ENCODE measurements around the gene SLF1. TPM values are rescaled to one million over a fixed set of nuclear protein-coding genes. Genes with fewer than 3 reads are reported as not detected.
"Not testable (repeated sequence)": the region's sequence is repeated elsewhere in the genome, so short reads cannot be mapped to it uniquely, and the experiment has no call there.

Gene SLF1
- total RNA-seq, result 10 to 100 TPM in 1 of 2 donors, 1 to 10 TPM in 1; 8.1 to 10.7 TPM

- peaks cover 0 to 3% of the 10 kb centered on the region in 2 donors for H3K36me3 Mint-ChIP-seq (ENCODE audit: insufficient read depth in 2 of 2)
- DNase-seq (peak; percentile 88 to 89), ATAC-seq (replicated peaks in 1 of 2) (peak; percentile 93 to 95)
- H3K9me3 Mint-ChIP-seq, result no peaks in the 10 kb centered on the region
- H3K27me3 Mint-ChIP-seq (ENCODE audit: low read depth), result no peaks in the 10 kb centered on the region
- H3K27ac Mint-ChIP-seq, result peak within 1 kb of the TSS; percentile 67
- H3K4me3 Mint-ChIP-seq, result peak within 1 kb of the TSS; percentile 92
- peaks cover 36% of the 10 kb centered on the region for H3K4me1 Mint-ChIP-seq (ENCODE audit: low read depth)
Observed at GRCh38 chr5:94618493-94619328, at the start of gene SLF1, which contains the start of gene KIAA0825. Gene SLF1, plus strand, starts transcription at chr5:94618669. Its CDS starts 10,142 bp downstream, at chr5:94628811. Gene KIAA0825, minus strand, starts transcription at chr5:94618604. Its CDS starts 81,478 bp downstream, at chr5:94537126.

GRCh38 chr5:94571415-94571814 lies 47.1 kb upstream of the SLF1 start:
- Mint-ChIP-seq H3K27me3 (ENCODE audit: low read depth) (no peaks in the 10 kb centered on the region), H3K9me3 (no peaks in the 10 kb centered on the region), H3K36me3 (ENCODE audit: insufficient read depth in 2 of 2) (no peaks in the 10 kb centered on the region), H3K27ac (no peak overlapping the region), H3K4me3 (no peak overlapping the region), H3K4me1 (ENCODE audit: low read depth) (peaks cover 8% of the 10 kb centered on the region)
- ATAC-seq (replicated peaks in 1 of 2) (no peak), DNase-seq (no peak)

DNA sequence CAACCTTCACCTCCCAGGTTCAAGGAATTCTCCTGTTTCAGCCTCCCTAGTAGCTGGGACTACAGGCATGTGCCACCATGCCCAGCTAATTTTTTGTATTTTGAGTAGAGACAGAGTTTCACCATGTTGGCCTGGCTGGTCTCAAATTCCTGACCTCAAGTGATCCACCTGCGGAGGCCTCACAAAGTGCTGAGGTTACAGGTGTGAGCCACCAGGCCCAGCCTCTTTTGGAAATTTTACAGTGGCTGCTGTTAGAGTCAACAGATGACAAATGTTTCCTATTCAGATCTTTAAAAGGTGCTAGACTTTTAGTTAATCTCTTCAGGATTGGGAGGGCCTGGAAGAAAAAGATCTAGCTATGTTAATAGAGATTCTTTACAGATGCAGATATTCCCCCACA lies 45.1 kb upstream of the SLF1 start:
- H3K27me3 Mint-ChIP-seq (ENCODE audit: low read depth); H3K36me3 Mint-ChIP-seq (ENCODE audit: insufficient read depth in 2 of 2); ATAC-seq (replicated peaks in 1 of 2); DNase-seq; H3K9me3 Mint-ChIP-seq; H3K4me3 Mint-ChIP-seq: not testable (repeated sequence)
- Mint-ChIP-seq H3K27ac (peak overlapping the region; percentile 47), H3K4me1 (ENCODE audit: low read depth) (peaks cover 23% of the 10 kb centered on the region)

GRCh38 chr5:94575196-94575595 lies 43.3 kb upstream of the SLF1 start:
- peak in 1 of 2 donors; percentile 80 for ATAC-seq (replicated peaks in 1 of 2)
- Mint-ChIP-seq H3K9me3 (no peaks in the 10 kb centered on the region), H3K36me3 (ENCODE audit: insufficient read depth in 2 of 2) (no peaks in the 10 kb centered on the region), H3K27me3 (ENCODE audit: low read depth) (no peaks in the 10 kb centered on the region), H3K4me3 (peak overlapping the region in 1 of 2 donors; percentile 83), H3K27ac (peak overlapping the region; percentile 92), H3K4me1 (ENCODE audit: low read depth) (peaks cover 24% of the 10 kb centered on the region)
- no peak for DNase-seq

DNA sequence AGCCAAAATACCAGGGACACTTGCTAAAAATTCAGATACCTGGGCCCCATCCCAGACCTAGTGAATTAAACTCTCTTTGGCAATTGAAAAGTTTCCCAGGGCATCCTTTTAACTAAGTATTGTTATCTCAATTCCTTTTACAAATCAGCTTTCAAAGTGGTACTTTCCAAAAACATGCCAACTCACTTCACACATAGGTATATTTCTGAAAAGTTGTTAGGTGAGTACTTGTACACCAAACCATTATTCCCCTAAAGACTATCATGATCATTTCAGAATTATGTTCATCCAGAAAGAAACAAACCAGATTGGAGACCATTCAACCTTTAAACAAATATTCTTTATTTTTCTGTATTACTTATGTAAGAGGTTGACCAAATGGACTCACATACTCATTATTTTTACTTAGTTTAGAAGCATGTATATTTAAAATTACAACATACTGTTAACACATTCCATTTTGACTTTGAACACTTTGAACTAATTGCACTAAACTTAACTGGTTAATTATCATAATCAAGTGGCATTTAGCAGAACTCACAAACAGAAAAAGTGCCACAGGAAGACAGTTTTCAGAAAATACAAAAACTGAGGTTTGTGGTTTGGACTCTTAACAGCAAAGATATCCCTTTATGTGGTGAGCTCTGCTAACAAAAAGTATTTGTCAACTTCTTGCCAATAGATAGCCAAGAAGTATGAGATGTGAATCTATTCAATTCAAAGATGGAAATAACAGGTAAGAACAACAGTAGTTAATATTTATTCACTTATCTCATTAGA lies 40.8 kb upstream of the SLF1 start:
- ATAC-seq (replicated peaks in 1 of 2), result peak; percentile 43 to 59
- no peak for DNase-seq
- H3K9me3 Mint-ChIP-seq, result no peaks in the 10 kb centered on the region
- H3K4me3 Mint-ChIP-seq, result peak overlapping the region in 1 of 2 donors; percentile 39
- H3K4me1 Mint-ChIP-seq (ENCODE audit: low read depth), result peaks cover 24% of the 10 kb centered on the region
- no peaks in the 10 kb centered on the region for H3K36me3 Mint-ChIP-seq (ENCODE audit: insufficient read depth in 2 of 2)
- H3K27ac Mint-ChIP-seq, result peak overlapping the region; percentile 59
- H3K27me3 Mint-ChIP-seq (ENCODE audit: low read depth), result no peaks in the 10 kb centered on the region

GRCh38 chr5:94595281-94595840 lies 23.1 kb upstream of the SLF1 start:
- H3K27me3 Mint-ChIP-seq (ENCODE audit: low read depth), result no peaks in the 10 kb centered on the region
- H3K36me3 Mint-ChIP-seq (ENCODE audit: insufficient read depth in 2 of 2), result peaks cover 2% of the 10 kb centered on the region in 2 donors
- ATAC-seq (replicated peaks in 1 of 2), result no peak
- H3K4me1 Mint-ChIP-seq (ENCODE audit: low read depth), result no peaks in the 10 kb centered on the region
- DNase-seq, result no peak
- no peak overlapping the region for H3K27ac Mint-ChIP-seq
- no peak overlapping the region for H3K4me3 Mint-ChIP-seq
- H3K9me3 Mint-ChIP-seq, result peaks cover 2% of the 10 kb centered on the region in 2 donors

DNA sequence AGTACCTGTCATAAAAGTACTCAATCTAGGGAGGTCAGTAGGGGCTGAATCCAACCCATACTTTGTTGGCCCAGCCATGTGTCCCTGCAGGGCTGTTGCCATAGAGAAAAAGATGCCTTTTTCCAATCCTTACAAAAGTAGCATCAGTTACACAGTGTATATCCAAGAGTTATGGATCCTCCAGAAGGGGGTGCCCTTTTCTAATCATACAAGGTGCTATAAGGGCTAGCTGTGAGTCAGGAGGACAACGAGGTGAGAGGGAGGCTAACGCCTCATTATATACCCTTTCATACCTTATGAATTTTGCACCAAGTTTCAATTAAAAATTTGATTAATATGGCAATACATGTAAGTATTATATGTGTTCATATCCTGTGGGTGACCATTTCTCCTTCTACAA lies 4.9 kb upstream of the SLF1 start:
- H3K9me3 Mint-ChIP-seq, result no peaks in the 10 kb centered on the region
- H3K4me1 Mint-ChIP-seq (ENCODE audit: low read depth), result peaks cover 5% of the 10 kb centered on the region
- H3K4me3 Mint-ChIP-seq, result no peak overlapping the region
- peaks cover 0 to 1% of the 10 kb centered on the region in 2 donors for H3K36me3 Mint-ChIP-seq (ENCODE audit: insufficient read depth in 2 of 2)
- ATAC-seq (replicated peaks in 1 of 2), result no peak
- no peaks in the 10 kb centered on the region for H3K27me3 Mint-ChIP-seq (ENCODE audit: low read depth)
- no peak overlapping the region for H3K27ac Mint-ChIP-seq
- peak; percentile 4 to 21 for DNase-seq

GRCh38 chr5:94614156-94614805 lies 4.2 kb upstream of the SLF1 start:
- Mint-ChIP-seq H3K36me3 (ENCODE audit: insufficient read depth in 2 of 2) (peaks cover 0 to 3% of the 10 kb centered on the region in 2 donors), H3K27ac (no peak overlapping the region), H3K4me3 (no peak overlapping the region), H3K27me3 (ENCODE audit: low read depth) (no peaks in the 10 kb centered on the region), H3K9me3 (no peaks in the 10 kb centered on the region), H3K4me1 (ENCODE audit: low read depth) (peaks cover 7% of the 10 kb centered on the region)
- no peak for DNase-seq
- no peak for ATAC-seq (replicated peaks in 1 of 2)

DNA sequence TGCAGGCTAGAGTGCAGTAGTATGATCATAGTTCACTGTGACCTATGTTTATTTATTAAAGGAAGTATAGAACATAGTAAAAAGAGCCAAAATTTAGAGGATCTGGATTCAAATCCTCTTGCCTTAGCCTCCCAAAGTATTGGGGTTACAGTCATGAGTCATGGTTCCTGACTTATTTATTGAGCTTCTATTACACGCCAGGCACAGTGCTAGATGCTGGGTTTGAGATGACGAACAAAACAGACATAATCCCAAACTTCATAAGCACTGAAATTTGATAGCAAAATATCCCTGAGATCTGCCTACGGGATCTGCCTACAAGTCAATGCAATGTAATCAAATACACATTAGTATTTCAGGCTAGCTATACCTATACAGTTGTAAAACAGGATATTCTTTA lies 2.6 kb upstream of the SLF1 start:
- Mint-ChIP-seq H3K4me3 (no peak overlapping the region), H3K27ac (no peak overlapping the region), H3K36me3 (ENCODE audit: insufficient read depth in 2 of 2) (peaks cover 0 to 3% of the 10 kb centered on the region in 2 donors), H3K4me1 (ENCODE audit: low read depth) (peaks cover 19% of the 10 kb centered on the region), H3K9me3 (no peaks in the 10 kb centered on the region), H3K27me3 (ENCODE audit: low read depth) (no peaks in the 10 kb centered on the region)
- no peak for DNase-seq
- no peak for ATAC-seq (replicated peaks in 1 of 2)

DNA sequence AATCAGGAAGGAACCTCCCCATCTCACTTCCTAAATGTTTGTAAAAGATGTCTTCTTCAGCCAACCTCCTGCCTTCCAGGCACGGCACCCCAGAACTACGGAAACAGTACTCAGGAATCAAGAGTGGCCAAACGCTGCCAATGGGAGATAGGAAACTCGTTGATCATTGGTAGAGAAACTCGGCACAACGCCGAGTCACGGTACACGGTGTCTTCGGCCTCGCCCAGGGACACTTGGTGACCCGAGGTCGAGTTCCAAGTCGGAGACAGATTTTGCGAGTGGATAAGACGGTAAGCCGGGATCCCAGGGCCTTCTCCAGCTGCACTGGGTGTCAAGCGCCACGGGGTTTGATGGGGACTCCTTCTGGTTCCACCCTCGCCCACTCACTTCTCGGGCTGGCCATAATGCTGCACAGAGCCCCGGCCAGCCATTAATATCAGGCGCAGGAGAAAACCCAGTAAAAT lies 408 bp upstream of the SLF1 start:
- Mint-ChIP-seq H3K9me3 (no peaks in the 10 kb centered on the region), H3K27me3 (ENCODE audit: low read depth) (no peaks in the 10 kb centered on the region), H3K4me1 (ENCODE audit: low read depth) (peaks cover 32% of the 10 kb centered on the region), H3K27ac (peak overlapping the region; percentile 67), H3K36me3 (ENCODE audit: insufficient read depth in 2 of 2) (peaks cover 0 to 3% of the 10 kb centered on the region in 2 donors), H3K4me3 (peak overlapping the region; percentile 92)
- DNase-seq (peak; percentile 33 to 38), ATAC-seq (replicated peaks in 1 of 2) (peak; percentile 25 to 33)

- no peaks in the 10 kb centered on the region for H3K27me3 Mint-ChIP-seq (ENCODE audit: low read depth)
- ATAC-seq (replicated peaks in 1 of 2) (no peak), DNase-seq (no peak)
- peak overlapping the region; percentile 92 for H3K4me3 Mint-ChIP-seq
- H3K4me1 Mint-ChIP-seq (ENCODE audit: low read depth), result peaks cover 40% of the 10 kb centered on the region
- H3K9me3 Mint-ChIP-seq, result no peaks in the 10 kb centered on the region
- H3K36me3 Mint-ChIP-seq (ENCODE audit: insufficient read depth in 2 of 2), result peaks cover 0 to 3% of the 10 kb centered on the region in 2 donors
- H3K27ac Mint-ChIP-seq, result peak overlapping the region; percentile 67
Observed at GRCh38 chr5:94620256-94620655, 1.8 kb downstream of the SLF1 start.

DNA sequence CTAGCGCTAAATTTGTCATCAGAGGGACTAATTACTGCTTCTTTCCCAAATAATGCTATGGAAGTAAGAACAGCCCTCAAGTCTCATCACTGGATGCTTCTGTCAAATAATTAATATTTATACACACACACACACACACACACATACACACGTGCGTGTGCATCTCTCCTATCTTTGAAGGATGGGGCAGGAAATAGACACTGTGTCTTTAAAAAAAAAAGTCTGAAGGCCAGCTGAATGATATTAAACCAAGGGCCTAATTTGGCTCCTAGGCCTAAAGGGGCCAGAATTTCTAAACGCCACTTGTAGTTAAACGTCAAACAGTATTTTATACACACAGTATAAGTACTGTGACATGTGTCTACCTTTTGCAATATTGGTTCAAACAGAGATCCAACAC lies 3.3 kb downstream of the SLF1 start:
- H3K36me3 Mint-ChIP-seq (ENCODE audit: insufficient read depth in 2 of 2), result peaks cover 0 to 3% of the 10 kb centered on the region in 2 donors
- H3K27me3 Mint-ChIP-seq (ENCODE audit: low read depth), result no peaks in the 10 kb centered on the region
- peak overlapping the region; percentile 73 for H3K27ac Mint-ChIP-seq
- ATAC-seq (replicated peaks in 1 of 2), result no peak
- no peak for DNase-seq
- H3K4me3 Mint-ChIP-seq, result peak overlapping the region in 1 of 2 donors; percentile 49
- no peaks in the 10 kb centered on the region for H3K9me3 Mint-ChIP-seq
- peaks cover 40% of the 10 kb centered on the region for H3K4me1 Mint-ChIP-seq (ENCODE audit: low read depth)
